Measurements from ENCODE around the gene SPSB2. TPM values are rescaled to one million over a fixed set of nuclear protein-coding genes. Genes with fewer than 3 reads are reported as not detected.
"Not testable (repeated sequence)": the region's sequence is repeated elsewhere in the genome, so short reads cannot be mapped to it uniquely, and the experiment has no call there.

The SPSB2 gene
- total RNA-seq, 3 donors from 2014 or later = 9.0 to 13.4 (median 12.7) TPM

- peak within 1 kb of the TSS; percentile 95 to 96 for H3K27ac ChIP-seq
These were observed 5.5 kb downstream of the SPSB2 start, which contains the start of gene TPI1 for GRCh38 chr12:6867413-6868210. Gene TPI1, plus strand, starts transcription at chr12:6867531. Its CDS starts 36 bp downstream, at chr12:6867567.

DNA sequence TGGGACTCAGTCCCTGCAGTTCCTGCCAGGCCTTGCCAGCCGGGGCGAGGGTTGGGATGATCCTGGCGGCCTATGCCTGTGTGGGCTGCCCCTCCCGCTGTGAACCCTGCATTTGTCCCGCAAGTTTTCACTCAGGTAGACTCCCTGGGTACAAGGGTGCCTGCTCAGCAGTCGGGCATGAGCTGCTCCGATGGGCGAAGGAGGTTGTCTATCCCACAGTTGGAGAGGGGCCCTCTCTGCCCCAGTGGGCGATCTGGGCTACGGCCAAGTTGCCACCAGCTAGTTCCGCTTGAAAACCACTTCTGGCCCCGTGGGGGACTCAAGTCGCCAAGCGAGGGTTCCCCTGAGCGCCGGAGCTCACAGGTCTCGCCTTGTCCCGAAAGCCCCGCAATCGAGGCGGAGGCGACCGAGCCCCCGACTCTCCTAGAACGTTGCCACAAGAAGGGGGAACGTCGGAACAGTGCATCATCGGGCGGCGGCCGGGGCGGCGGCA is 6.1 kb downstream of the SPSB2 start:
- H3K9me3 ChIP-seq = no peaks in the 10 kb centered on the region
- H3K27me3 ChIP-seq = no peaks in the 10 kb centered on the region
- peak overlapping the region; percentile 95 to 96 for H3K27ac ChIP-seq
- H3K4me1 ChIP-seq = peaks cover 1 to 25% of the 10 kb centered on the region in 2 donors
- peak overlapping the region; percentile 90 to 100 (median 94) for H3K4me3 ChIP-seq
- no peaks in the 10 kb centered on the region for H3K36me3 ChIP-seq
- peak in 1 of 3 donors; percentile 19 for TF ChIP-seq POLR2AphosphoS5 (IDR thresholded peaks at IDR 0.05)
- TF ChIP-seq POLR2A (IDR thresholded peaks at IDR 0.05) = no peak
- TF ChIP-seq, protein P1, sequence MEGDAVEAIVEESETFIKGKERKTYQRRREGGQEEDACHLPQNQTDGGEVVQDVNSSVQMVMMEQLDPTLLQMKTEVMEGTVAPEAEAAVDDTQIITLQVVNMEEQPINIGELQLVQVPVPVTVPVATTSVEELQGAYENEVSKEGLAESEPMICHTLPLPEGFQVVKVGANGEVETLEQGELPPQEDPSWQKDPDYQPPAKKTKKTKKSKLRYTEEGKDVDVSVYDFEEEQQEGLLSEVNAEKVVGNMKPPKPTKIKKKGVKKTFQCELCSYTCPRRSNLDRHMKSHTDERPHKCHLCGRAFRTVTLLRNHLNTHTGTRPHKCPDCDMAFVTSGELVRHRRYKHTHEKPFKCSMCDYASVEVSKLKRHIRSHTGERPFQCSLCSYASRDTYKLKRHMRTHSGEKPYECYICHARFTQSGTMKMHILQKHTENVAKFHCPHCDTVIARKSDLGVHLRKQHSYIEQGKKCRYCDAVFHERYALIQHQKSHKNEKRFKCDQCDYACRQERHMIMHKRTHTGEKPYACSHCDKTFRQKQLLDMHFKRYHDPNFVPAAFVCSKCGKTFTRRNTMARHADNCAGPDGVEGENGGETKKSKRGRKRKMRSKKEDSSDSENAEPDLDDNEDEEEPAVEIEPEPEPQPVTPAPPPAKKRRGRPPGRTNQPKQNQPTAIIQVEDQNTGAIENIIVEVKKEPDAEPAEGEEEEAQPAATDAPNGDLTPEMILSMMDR (IDR thresholded peaks at IDR 0.05) = no peak
- no peak for DNase-seq (ENCODE audit: low spot score in 2 of 2)
- intact Hi-C loops (cut with DNase I; ENCODE audit: low total_unique reads) = loop anchor here (10.0 kb wide), 1 partner anchor 98 kb away; no protein-coding TSS in a partner anchor

More at GRCh38 chr12:6867413-6868210, 5.5 kb downstream of the SPSB2 start, which contains the start of gene TPI1:
- peak; percentile 93 to 100 (median 98) for TF ChIP-seq POLR2AphosphoS5 (IDR thresholded peaks at IDR 0.05)
- TF ChIP-seq, protein P1 (IDR thresholded peaks at IDR 0.05) = peak in 1 of 3 donors; percentile 12
- TF ChIP-seq POLR2A (IDR thresholded peaks at IDR 0.05) = peak; percentile 94
- H3K9me3 ChIP-seq = no peaks in the 10 kb centered on the region
- no peaks in the 10 kb centered on the region for H3K36me3 ChIP-seq
- intact Hi-C loops (cut with DNase I; ENCODE audit: low total_unique reads) = loop anchor here (10.0 kb wide), 1 partner anchor 97 kb away; no protein-coding TSS in a partner anchor
- H3K27me3 ChIP-seq = no peaks in the 10 kb centered on the region
- peak within 1 kb of the TSS; percentile 90 to 100 (median 94) for H3K4me3 ChIP-seq
- H3K4me1 ChIP-seq = peaks cover 5 to 27% of the 10 kb centered on the region in 2 donors
- peak; percentile 68 to 90 for DNase-seq (ENCODE audit: low spot score in 2 of 2)

GRCh38 chr12:6866163-6866919 is 6.8 kb downstream of the SPSB2 start:
- H3K4me3 ChIP-seq = peak overlapping the region; percentile 90 to 100 (median 94)
- H3K27ac ChIP-seq = peak overlapping the region; percentile 95 to 96
- DNase-seq (ENCODE audit: low spot score in 2 of 2) = no peak
- no peaks in the 10 kb centered on the region for H3K36me3 ChIP-seq
- intact Hi-C loops (cut with DNase I; ENCODE audit: low total_unique reads) = loop anchor here (10.0 kb wide), 1 partner anchor 98 kb away; no protein-coding TSS in a partner anchor
- TF ChIP-seq POLR2AphosphoS5 (IDR thresholded peaks at IDR 0.05) (no peak), POLR2A (IDR thresholded peaks at IDR 0.05) (no peak)
- TF ChIP-seq, protein P1 (IDR thresholded peaks at IDR 0.05) = no peak
- no peaks in the 10 kb centered on the region for H3K27me3 ChIP-seq
- H3K4me1 ChIP-seq = peaks cover 0 to 19% of the 10 kb centered on the region in 2 donors
- H3K9me3 ChIP-seq = no peaks in the 10 kb centered on the region

DNA sequence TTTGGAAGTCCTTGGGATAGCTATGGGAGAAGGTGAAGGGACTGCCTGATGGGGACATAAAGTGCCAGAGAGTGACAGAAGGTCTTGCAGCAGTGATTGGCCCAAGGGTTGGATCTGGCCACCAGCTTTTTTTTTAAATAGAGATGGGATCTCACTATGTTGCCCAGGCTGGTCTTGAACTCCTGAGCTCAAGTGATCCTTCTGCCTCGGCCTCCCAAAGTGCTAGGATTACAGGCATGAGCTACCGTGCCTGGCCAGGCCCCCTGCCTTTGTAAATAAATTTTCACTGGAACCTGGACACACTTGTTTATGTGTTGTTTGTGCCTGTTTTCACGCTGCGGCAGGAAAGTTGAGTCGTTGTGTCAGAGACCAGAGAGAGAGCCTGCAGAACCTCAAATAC is 7.8 kb downstream of the SPSB2 start:
- intact Hi-C loops (cut with DNase I; ENCODE audit: low total_unique reads) = loop anchor here (10.0 kb wide), 1 partner anchor 99 kb away; no protein-coding TSS in a partner anchor
- DNase-seq (ENCODE audit: low spot score in 2 of 2) = not testable (repeated sequence)

DNA sequence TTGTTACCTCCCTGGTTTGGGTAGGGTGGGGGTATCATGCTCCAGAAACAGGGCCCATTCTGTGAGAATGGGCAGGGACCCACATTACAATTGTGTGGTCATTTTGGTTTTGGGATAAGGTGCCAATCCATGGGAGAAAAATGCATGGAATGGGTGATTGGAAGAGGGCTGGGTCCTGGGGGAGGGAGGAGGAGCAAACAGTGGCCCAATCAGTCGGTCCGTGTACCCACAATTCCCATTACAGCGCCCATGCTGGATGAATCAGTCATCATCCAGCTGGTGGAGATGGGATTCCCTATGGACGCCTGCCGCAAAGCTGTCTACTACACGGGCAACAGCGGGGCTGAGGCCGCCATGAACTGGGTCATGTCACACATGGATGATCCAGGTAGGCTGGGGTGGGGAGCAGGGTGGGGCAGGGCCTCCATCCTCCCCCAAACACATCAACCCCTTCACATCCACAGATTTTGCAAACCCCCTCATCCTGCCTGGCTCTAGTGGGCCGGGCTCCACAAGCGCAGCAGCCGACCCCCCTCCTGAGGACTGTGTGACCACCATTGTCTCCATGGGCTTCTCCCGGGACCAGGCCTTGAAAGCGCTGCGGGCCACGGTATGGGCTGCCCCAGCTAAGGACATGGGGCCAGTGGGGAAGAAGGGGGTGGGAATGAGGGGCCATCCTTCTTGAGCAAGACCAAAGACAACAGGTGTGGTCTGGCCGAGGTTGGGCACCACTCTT is 9.3 kb downstream of the SPSB2 start:
- H3K27me3 ChIP-seq = no peaks in the 10 kb centered on the region
- peaks cover 0 to 6% of the 10 kb centered on the region in 2 donors for H3K4me1 ChIP-seq
- peaks cover 6% of the 10 kb centered on the region for H3K36me3 ChIP-seq
- intact Hi-C loops (cut with DNase I; ENCODE audit: low total_unique reads) = loop anchor here (10.0 kb wide), 1 partner anchor 101 kb away; no protein-coding TSS in a partner anchor
- H3K4me3 ChIP-seq = no peak overlapping the region
- no peak overlapping the region for H3K27ac ChIP-seq
- no peaks in the 10 kb centered on the region for H3K9me3 ChIP-seq
- TF ChIP-seq, protein P1 (IDR thresholded peaks at IDR 0.05) = no peak
- TF ChIP-seq POLR2A (IDR thresholded peaks at IDR 0.05) (no peak), POLR2AphosphoS5 (IDR thresholded peaks at IDR 0.05) (no peak)
- DNase-seq (ENCODE audit: low spot score in 2 of 2) = no peak

More for the DNA sequence above, 7.8 kb downstream of the SPSB2 start:
- H3K4me1 ChIP-seq = peaks cover 0 to 15% of the 10 kb centered on the region in 2 donors
- H3K9me3 ChIP-seq, H3K36me3 ChIP-seq, H3K27me3 ChIP-seq, H3K27ac ChIP-seq, H3K4me3 ChIP-seq: not testable (repeated sequence)

Measured in breast epithelium (tissue), 4 donors.